HG03095 (cell line): ENCODE data around the gene ZNF862.
"Not testable (repeated sequence)": the region's sequence is repeated elsewhere in the genome, so short reads cannot be mapped to it uniquely, and the experiment has no call there.

ENCODE experiments used
- ATAC-seq: cut with Tn5 transposase; IDR thresholded peaks from one replicate; pipeline ENCODE4 v1.9.1; 2021; ENCODE audit warnings: moderate library complexity; ENCODE audit not compliant: unreplicated experiment

Gene ZNF862

DNA sequence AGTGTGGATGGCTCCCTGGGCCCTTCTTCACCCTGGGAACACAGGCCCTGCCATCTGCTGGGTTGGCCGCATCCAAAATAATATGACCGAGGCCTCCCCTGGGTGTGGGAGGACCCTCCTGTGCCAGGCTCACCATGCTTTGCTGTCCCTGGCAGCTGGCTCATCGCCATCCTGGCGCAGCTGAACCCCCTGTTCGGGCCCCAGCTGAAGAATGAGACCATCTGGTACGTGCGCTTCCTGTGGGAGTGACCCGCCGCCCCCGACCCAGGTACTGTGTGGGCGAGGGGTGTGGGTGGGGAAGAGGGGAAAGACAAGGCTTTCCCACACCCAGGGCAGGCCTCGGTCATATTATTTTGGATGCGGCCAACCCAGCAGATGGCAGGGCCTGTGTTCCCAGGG lies 40.3 kb downstream of the ZNF862 start:
- no peak for ATAC-seq

DNA sequence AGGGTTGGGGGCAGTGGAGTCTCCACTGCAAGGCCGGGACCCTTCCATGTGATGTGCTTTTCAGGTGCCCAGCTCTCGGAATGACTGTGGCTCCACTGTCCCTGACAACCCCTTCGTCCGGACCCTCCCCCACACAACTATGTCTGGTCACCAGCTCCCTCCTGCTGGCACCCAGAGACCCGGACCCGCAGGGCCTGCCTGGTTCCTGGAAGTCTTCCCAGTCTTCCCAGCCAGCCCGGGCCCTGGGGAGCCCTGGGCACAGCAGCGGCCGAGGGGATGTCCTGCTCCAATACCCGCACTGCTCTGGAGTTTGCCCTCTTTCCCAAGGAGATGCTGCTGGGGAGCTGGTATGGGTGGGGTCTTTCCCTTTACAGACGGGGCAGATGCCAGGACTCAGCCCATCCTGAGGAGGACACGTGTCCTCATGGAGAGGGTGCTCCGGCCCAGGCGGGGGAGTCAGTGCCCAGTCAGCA lies 41.1 kb downstream of the ZNF862 start:
- ATAC-seq, result no peak

DNA sequence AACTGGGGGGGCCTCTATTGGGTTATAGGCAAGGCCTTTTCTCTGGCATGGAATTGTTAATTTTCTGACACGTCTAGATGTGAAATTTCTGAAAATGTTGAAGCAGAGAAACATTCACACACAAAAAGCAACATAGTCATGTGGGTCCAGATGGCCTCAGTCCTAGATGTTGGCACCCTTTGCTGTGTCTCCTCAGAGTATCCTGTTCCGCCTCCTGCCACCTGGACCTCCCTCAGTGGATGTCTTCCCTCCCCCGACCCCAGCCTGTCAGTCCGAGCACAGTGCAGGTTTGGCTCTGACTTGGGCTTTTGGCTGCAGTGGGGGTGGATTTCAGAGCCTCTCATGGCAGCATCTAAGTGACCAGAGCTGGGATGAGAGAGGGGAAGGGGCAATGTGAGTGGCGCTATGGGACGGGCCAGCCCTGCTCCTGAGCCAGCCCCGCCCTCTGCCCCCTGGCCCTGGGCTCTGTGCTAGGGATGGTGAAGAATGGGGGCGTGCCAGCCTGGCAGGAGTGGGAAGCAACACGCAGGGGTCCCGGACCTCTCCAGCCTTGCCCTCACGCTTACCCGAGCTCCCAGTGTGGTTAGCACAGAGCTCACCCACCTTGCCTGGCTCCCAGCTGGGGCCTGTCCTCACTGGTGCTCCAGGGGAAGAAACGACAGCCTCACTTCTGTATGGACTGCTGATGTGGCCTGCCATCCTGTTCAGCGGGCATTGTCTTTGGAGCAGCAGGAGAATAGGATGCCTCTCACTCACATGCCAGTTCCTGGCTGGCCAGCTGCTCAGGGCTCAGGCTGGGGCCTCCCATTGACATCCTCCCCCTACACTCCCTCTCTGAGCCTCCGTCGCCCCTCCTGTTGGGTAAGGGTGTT lies 41.8 kb downstream of the ZNF862 start:
- no peak for ATAC-seq

DNA sequence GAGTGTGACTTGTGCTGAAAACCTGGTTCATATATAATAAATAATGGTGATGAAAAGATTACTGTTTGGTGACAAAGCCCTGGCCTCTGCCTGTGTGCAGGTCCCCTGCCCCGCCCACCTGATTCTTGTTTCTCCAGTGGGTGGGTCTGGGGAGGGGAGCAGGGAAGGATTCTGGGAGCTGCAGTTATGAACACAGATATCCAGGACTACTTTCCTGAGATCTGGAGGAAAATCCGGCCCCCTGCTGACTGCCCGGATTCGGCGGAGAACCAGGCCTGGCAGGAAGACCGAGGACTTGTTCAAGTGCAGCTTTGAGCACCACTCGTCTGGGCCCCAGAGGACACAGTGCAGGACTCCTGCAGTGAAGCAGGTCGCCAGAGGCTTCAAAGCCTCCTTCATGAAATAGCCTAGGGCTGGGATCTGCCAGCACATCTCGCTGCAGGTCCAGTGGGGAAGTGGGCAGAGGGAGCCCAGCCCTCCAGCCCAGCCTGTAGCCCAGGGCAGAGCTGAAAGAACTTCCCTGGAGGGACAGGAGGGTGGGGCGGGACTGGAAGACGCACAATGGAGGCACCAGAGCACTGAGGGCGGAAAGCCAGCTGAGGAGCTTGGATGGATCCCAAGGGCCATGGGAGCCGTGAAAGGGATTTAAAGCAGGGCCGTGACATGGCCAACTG lies 42.6 kb downstream of the ZNF862 start:
- no peak for ATAC-seq

DNA sequence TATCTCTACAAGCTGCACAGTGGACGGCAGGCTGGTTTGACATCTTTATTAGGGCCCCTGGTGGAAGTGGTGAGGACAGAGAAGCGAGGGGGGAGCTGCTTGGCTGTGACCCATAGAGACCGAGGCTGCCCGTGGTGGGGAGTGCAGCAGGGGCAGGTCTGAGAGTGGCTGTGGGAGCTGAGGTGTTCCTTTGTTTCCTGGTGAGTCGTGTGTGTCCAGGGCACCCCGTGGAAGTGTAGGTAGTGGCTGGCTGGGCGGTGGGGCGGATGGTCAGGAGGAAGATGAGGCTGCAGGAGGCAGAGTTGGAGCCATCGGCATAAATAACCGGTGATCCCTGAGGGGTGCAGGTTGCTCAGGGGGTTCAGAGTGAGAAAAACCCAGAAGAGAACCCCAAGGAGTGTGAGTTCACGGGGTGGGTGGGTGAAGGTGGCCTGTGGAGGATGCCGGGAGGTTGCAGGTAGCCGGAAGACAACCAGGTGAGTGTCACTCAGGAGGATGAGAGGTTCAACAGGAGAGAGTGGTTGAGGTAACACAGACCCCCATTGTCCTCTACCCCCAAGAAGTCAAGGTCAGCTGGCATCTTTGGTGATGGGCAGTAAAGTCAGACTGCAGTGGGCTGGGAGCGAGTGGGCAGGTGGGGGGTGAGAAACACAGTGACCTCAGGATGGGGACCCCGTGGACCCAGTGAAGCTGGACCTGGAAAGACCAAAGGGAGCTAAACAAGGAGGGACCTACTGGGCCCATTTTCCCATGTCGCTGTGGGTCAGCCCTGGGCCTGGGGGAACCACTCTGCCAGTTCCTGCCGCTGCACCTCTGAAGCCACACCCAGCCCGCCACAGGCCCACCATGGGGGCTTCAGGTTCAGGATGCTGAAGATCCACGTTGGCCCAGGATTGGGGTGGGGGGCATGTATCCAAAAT lies 43.4 kb downstream of the ZNF862 start:
- ATAC-seq, result no peak

DNA sequence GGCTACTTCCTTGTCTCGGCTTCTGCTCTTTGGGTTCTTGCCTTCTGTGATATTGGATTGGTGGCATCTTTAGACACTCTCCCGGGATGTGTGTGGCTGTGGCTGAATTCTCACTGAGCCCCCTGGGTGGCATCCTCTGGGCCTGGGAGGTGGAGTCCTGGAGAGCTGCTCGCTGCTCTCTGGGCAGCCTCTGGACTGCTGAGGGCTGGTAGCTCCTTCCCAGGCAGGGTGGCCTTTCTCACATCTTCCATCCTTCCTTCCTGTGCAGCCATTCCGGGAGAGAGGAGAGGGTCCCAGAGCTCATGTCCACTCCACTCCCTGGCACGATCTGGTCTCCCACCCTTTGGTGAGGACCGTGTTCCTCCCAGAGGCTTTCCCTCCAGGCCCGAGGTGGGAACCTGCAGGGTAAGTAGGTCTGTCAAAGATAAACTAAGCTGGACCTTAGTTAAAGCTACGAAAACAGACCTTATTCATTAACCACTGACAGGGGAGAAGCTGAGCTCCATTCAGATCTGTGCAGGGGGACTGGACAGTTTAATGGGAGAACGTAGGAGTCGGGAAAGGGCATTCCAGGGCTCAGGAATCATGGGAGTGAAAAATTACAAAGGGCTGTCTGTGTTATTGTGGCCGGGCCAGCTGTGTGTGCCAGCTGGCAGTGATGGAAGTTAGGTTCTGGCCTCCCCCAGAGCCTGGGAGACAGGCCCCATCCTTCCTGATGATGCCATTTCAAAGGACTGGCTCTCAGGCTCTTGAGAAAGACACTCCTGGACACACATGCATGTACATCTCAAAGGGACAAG lies 44.3 kb downstream of the ZNF862 start:
- no peak for ATAC-seq

DNA sequence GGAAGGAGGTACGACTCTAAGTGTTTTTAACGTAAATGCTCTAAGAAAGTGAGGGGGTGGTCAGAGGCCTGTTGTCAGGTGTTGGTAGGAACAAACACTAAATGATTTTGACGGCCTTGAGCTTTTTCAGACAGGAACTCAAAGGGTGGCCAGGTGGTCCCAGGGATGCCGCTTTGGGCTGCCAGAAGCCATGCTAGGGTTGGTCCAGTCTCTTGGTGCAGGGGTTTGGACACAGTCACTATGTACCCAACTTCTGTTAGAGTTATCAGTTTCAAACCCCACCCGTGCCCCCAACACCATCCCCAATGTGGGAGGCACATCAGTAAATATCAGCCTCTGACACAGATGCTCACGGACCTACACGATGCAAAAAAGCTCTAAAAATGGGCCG lies 44.9 kb downstream of the ZNF862 start:
- ATAC-seq, result no peak

DNA sequence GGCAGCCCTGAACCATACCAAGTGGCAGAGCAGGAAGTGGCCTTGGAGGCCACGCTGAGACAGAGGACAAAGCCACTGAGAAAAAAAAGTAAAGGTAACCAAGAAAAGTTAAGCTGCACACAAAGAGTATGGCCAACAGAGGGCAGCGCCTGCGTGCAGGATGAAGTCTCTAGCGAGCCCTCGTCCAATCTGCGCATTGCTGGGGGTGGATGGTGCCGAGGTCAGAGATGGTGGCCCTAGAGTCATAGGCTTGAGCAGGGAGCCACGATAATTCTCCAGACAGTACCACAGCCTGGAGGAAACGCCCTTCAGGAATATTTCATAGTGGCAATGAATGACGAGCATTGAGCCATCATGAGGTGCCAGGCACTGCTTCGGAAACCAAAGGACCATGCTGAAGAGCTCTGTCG lies 45.3 kb downstream of the ZNF862 start:
- ATAC-seq, result no peak

DNA sequence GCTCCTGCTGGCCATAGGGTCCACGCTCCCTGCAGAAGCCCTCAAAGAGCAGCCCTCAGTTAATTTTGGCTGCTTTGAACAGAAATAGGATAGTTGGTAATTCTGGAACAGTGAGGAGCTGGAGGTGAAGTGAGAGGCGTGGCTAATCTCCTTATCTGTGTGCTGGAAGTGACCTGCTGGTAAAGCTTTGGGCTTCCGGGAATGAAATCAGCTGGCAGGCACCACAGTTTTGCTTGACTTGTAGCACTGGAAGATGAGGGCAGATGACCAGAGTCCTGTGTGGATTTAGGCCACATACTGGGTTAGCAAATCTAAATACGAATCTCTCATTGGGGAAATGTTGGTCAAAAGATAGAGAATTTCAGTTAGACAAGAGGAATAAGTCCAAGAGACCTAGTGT lies 45.8 kb downstream of the ZNF862 start:
- no peak for ATAC-seq

DNA sequence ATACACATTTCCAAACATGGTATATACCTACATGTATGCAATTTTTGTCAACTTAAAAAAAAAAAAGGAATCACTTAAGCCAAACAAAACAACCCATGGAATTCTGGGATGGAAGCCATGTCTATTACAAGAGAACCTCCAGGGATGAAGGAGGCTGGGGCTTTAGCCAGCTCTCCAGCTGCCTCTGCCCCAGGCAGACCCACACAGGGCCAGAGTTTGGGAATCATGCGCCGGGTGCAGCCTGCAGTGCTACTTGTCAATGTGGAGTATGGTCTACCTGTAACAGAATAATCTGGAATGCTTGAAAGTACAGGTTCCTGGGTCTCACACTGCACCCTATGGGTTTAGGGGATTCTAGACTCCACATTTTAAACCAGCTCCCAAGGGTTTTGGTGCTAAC lies 46.4 kb downstream of the ZNF862 start:
- ATAC-seq, result no peak

DNA sequence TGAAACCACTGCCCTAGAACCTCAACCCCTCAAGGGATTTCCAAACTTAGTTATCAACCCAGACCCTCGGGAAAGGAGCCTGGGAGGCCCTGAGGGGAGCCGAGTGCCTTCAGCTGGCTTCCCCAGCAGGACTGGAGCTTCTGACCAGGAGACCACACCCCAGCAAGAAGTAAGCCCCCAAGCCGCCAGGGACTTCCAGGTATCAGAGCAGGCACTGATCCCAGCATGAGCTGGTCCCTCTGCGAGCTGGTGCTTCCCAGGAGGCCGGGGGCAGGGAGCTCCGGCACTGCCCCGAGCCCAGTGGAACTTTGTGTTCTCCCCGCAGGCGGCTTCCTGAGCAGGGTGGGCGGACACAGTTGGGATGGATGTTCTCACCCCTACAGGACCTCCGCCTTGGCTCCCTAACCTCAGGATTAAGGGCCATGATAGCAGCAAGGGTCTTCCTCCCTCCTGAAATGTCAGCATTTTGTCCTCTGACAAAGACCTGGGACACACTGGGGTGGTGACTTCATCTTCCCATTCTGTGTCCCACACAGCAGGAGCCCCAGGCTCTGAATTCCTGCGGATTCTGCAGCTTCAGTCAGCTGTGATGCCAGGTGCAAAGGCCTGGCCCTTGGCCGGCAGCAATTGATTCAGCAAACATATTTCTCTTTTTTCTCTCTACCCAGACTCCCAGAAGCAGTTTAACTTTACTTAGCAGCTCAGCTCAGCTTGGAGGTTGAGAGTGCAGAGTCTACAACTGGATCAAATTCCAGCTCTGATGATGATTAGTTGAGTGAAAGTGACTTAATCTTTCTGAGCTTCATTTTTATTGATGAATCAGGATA lies 47.2 kb downstream of the ZNF862 start:
- ATAC-seq, result no peak

DNA sequence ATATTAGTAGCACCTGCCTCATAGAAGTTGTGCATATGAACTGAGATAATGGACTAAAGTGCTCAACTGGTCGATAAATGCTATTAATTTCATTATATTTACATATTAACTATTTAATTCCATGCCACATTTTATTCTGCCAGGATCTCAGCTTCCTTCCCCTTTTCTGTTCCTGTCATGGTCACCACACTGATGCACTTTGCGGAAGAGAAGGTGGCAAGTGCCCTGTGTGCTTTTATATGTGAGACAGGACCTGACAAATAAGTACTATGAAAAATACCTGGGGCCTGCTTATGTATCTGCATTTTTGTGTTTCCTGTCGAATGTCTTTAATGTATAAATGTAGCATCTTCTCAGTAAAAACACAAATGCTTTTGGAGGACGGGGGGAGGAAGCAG lies 47.8 kb downstream of the ZNF862 start:
- no peak for ATAC-seq

DNA sequence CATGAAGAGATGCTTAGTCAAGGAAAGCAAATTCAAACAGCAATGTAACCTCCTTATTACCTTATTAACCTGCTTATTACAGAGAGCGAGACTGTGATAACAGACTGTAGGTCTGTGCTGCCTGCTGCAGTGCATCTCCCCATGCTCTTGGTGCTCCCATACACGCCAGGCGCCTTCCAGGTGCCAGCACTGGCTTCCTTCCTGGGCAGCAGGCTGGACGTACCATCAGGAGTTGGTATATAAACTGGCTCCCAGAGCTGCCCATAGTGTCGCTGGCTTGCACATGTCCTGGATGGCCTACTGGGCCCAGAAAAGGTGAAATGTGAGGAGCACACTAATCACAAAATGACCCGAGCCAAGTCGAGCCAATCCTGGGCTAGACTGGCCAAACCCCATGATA lies 49.1 kb downstream of the ZNF862 start:
- ATAC-seq, result no peak

DNA sequence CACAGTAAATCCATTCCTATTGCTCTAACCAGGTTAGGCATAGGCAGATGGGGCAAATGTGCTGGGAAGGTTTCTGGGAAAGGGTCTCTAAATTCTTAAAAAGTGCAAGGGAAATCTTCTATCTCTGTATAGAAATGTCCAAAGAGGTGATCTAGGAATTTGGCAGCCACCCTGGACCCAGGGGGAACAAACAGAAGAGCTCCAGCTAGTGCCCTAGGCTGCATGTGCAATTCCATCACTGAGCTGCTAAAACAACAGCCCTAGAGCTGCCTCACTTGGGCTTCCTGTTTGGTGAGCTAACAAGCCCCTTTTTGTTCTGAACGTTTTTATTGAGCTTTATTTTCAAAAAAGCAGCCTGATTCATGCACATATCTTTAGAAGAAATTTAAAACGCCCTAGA lies 52.5 kb downstream of the ZNF862 start:
- ATAC-seq, result not testable (repeated sequence)

DNA sequence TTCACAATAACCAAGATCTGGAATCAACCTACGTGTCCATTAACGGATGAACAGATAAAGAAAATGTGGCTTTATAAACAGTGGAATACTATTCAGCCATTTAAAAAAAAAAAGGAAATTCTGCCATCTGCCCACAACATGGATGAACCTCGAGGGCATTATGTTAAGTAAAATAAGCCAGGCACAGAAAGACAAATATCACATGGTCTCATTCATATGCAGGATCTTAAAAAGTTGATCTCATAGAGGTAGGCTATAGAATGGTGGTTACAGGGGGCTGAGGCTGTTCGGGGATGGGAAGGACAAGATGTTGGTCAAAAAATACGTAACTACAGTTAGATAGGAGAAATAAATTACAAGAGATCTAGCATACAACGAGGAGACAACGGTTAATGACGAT lies 56.8 kb downstream of the ZNF862 start:
- ATAC-seq, result not testable (repeated sequence)

DNA sequence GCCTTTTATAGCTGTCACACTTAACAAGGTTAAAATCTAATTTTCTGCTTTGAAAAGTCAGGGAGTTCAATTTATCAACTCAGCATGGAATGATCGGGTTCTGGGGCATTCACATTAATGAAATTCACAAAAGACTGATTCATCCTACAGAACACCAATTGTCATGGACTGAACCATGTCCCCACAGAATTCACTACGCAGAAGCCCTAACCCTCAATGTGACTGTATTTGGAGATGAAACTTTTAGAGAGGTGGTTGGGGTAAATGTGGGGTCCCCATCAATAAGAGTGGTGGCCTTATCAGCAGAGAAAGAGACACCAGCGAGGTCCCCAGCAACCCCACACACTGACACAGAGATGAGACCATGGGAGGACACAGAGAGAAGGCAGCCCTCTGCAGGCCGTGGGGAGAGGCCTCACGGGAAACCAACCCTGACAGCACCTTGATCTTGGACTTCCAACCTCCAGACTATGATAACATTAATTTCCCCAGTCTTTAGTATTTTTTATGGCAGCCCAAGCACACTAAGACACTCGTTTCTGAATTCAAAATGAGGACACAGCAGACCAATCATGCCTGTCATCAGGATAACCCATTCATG lies 69.7 kb downstream of the ZNF862 start:
- ATAC-seq, result not testable (repeated sequence)

DNA sequence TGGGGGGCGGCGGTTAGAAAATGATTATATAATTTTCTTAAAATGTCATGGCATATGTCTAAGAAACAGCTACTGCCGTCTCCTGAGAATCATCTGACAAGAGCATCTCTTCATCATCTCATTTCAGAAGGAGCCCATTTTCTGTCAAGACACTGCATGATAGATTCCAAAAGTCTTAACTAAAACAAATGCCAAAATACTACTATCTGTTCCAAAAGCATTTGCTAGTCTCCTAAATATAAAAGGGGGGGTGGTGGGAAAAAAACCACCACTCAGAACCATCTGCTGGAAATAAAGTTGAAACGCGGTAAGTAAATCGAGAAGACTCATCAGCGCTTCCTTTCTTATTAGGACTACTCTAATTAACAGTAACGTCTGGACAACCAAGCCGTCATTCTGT lies 72.0 kb downstream of the ZNF862 start:
- not testable (repeated sequence) for ATAC-seq

DNA sequence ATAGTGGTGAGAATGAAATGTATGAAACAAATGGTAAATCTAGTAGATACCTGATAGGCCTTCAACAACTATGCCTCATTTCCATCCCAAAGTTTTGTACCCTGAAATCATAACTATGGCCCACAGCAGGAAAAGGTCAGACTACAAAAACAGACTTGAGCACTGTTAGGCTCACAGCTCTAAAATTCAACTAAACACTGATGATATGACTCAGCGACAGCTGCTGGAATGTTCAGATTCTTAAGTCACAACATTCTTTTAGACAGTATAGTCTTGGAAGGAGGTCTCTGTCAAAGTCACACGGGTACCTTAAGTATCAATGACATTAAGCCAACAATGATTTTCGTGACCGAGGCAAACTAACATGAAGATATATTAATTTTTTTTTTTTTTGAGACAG lies 74.0 kb downstream of the ZNF862 start:
- not testable (repeated sequence) for ATAC-seq
